IPS-18a (cell line): ENCODE measurements around the gene DCUN1D2.

Source experiments
- H3K27ac ChIP-seq: one replicate; pipeline ENCODE4 v1.5.1; 2013; ENCODE audit warnings: low read length
- H3K27me3 ChIP-seq: one replicate; pipeline ENCODE4 v1.6.1; 2013; ENCODE audit warnings: mild to moderate bottlenecking, low read length; ENCODE audit not compliant: control insufficient read depth, insufficient read depth
- H3K36me3 ChIP-seq: one replicate; pipeline ENCODE4 v1.6.1; 2013; ENCODE audit warnings: low read depth, low read length; ENCODE audit not compliant: control insufficient read depth
- H3K4me1 ChIP-seq: one replicate; pipeline ENCODE4 v1.6.1; 2013; ENCODE audit warnings: low read depth, low read length; ENCODE audit not compliant: control insufficient read depth
- H3K4me3 ChIP-seq: one replicate; pipeline ENCODE4 v1.5.1; 2013; ENCODE audit warnings: low read length
- H3K9ac ChIP-seq: one replicate; pipeline ENCODE4 v1.6.1; 2013; ENCODE audit warnings: mild to moderate bottlenecking, low read length, moderate library complexity
- H3K9me3 ChIP-seq: one replicate; pipeline ENCODE4 v1.6.1; 2013; ENCODE audit warnings: low read depth, low read length; ENCODE audit not compliant: control insufficient read depth

DCUN1D2 gene

GRCh38 chr13:113406321-113407102 lies 84.0 kb downstream of the DCUN1D2 start:
- no peaks in the 10 kb centered on the region for H3K9me3 ChIP-seq
- H3K4me1 ChIP-seq, result no peaks in the 10 kb centered on the region
- no peak overlapping the region for H3K9ac ChIP-seq
- H3K36me3 ChIP-seq, result no peaks in the 10 kb centered on the region
- H3K27me3 ChIP-seq, result no peaks in the 10 kb centered on the region
- no peak overlapping the region for H3K27ac ChIP-seq
- H3K4me3 ChIP-seq, result no peak overlapping the region
